HepG2 (cell line): ENCODE measurements around the gene MAP2K6. TPM values are rescaled to one million over a fixed set of nuclear protein-coding genes. Genes with fewer than 3 reads are reported as not detected.

Experiments used
- ATAC-seq: fragments of 200-7000 bp; cut with Tn5 transposase; 3 replicates; pipeline ENCODE4 v1.9.1; 2020; ENCODE audit warnings: mild to moderate bottlenecking, moderate library complexity
- BruUV-seq: library from RNA; stranded (reverse); fragments of 400-500 nt; replicated peaks from 2 replicates; lab custom pipeline; 2021; lab: Mats Ljungman, UMichigan
- CTCF ChIA-PET: fragments of 300-600 bp; formaldehyde crosslinking; extraction: SDS; loops from one replicate; lab custom pipeline; 2021; ENCODE audit warnings: low total read pairs, inconsistent platforms, low intra/inter-chr PET ratio; lab: Yijun Ruan, JAX
- POLR2A ChIA-PET: fragments of 350-600 bp; sonication (Branson Sonifier 250); formaldehyde crosslinking; loops from one replicate; lab custom pipeline; 2020; ENCODE audit warnings: antibody characterized with exemption, inconsistent platforms; lab: Yijun Ruan, JAX
- DNase-seq: peaks from one replicate; pipeline ENCODE4 v3.0.0-alpha.2; 2015; ENCODE audit warnings: low spot score
- FAIRE-seq: peaks from 3 replicates; lab custom pipeline; 2011; peaks lifted over from hg19 to GRCh38; lab: Jason Lieb, UNC
- H2AFZ ChIP-seq: one replicate; pipeline ENCODE4 v1.6.1; 2011; ENCODE audit warnings: low read length, inconsistent platforms
- H3K27ac ChIP-seq: fragments of 300-600 bp; 3 replicates; pipeline ENCODE4 v1.8.0; 2011; ENCODE audit warnings: mixed run types, mild to moderate bottlenecking, mixed read lengths, low read length, inconsistent platforms; ENCODE audit not compliant: insufficient read depth; ENCODE audit errors: extremely low read length
- H3K27me3 ChIP-seq, 2 experiments: fragments of 200-600 bp in 1 of 2; 2 replicates in 1 of 2; 3 replicates in 1 of 2; pipeline versions ENCODE4 v1.6.0 to v1.8.0; 2011; ENCODE audit warnings: low read length in 2 of 2, mild to moderate bottlenecking in 2 of 2, moderate library complexity in 2 of 2, inconsistent platforms in 1 of 2; ENCODE audit not compliant: insufficient read depth in 2 of 2, control insufficient read depth in 1 of 2
- H3K36me3 ChIP-seq, 2 experiments: fragments of 200-600 bp in 1 of 2; replicated peaks in 1 of 2; 2 replicates in 1 of 2; 3 replicates in 1 of 2; pipeline versions ENCODE4 v1.5.1 to v1.8.0; 2011; ENCODE audit warnings: low read length in 2 of 2, inconsistent platforms in 1 of 2; ENCODE audit not compliant: insufficient read depth in 2 of 2, control insufficient read depth in 1 of 2
- H3K4me1 ChIP-seq: 2 replicates; pipeline ENCODE4 v1.5.1; 2012; ENCODE audit warnings: low read length, inconsistent platforms; ENCODE audit not compliant: insufficient read depth
- H3K4me2 ChIP-seq: 2 replicates; pipeline ENCODE4 v1.6.0; 2011; ENCODE audit warnings: low read depth, low read length, inconsistent platforms
- H3K4me3 ChIP-seq, 3 experiments: fragments of 200-600 bp in 1 of 3; sonication (generic), shearing (Covaris generic) in 1 of 3; replicated peaks in 1 of 3; 2 replicates each; pipeline ENCODE4 v1.5.1; 2011 to 2016; ENCODE audit warnings: low read length in 3 of 3, inconsistent platforms in 2 of 3, low read depth in 2 of 3, mild to moderate bottlenecking in 2 of 3, control low read depth in 1 of 3, mixed read lengths in 1 of 3; ENCODE audit not compliant: insufficient read depth in 1 of 3
- H3K79me2 ChIP-seq: one replicate; pipeline ENCODE4 v1.6.1; 2011; ENCODE audit warnings: low read length, inconsistent platforms; ENCODE audit not compliant: insufficient read depth
- H3K9ac ChIP-seq: 2 replicates; pipeline ENCODE4 v1.6.0; 2011; ENCODE audit warnings: mild to moderate bottlenecking, low read depth, low read length, inconsistent platforms; ENCODE audit not compliant: insufficient read depth
- H3K9me3 ChIP-seq: 2 replicates; pipeline ENCODE4 v1.5.1; 2012; ENCODE audit warnings: mild to moderate bottlenecking, low read length
- H4K20me1 ChIP-seq: 2 replicates; pipeline ENCODE4 v1.6.0; 2011; ENCODE audit warnings: inconsistent platforms, mild to moderate bottlenecking, low read length, moderate library complexity; ENCODE audit not compliant: insufficient read depth
- YEATS2 ChIP-seq: sonication (generic); formaldehyde crosslinking; IDR thresholded peaks from 2 replicates; pipeline ENCODE4 v1.4.0; 2020; ENCODE audit warnings: missing genetic modification reagents, borderline replicate concordance
- ZBTB42 ChIP-seq: sonication (generic); formaldehyde crosslinking; IDR thresholded peaks from 2 replicates; pipeline ENCODE4 v1.5.0; 2020; ENCODE audit warnings: mild to moderate bottlenecking, missing genetic modification reagents
- ZNF230 ChIP-seq: sonication (generic); formaldehyde crosslinking; IDR thresholded peaks from 2 replicates; pipeline ENCODE4 v1.4.0; 2020; ENCODE audit warnings: mild to moderate bottlenecking, missing genetic modification reagents
- ZNF326 ChIP-seq: sonication (generic); formaldehyde crosslinking; IDR thresholded peaks from 2 replicates; pipeline ENCODE4 v1.4.0; 2020; ENCODE audit warnings: missing genetic modification reagents, borderline replicate concordance
- WGBS: methylation state at CpG from one replicate; pipeline ENCODE4 v1.1.6; 2017; ENCODE audit warnings: low lambda C conversion rate; 5-methylcytosine and 5-hydroxymethylcytosine counted together
- in situ Hi-C: cut with HindIII; loops from 2 replicates; pipeline ENCODE4 v1.10.0; 2017; ENCODE audit warnings: low pct_unique_long_range_greater_than_20kb; ENCODE audit not compliant: extremely low pct_ligation_motif_present
- intact Hi-C: fragments of 100-400 bp; cut with micrococcal nuclease; formaldehyde crosslinking; loops from one replicate; pipeline ENCODE4 v1.10.0; 2022; ENCODE audit not compliant: unreplicated experiment
- polyA plus RNA-seq, 8 experiments: library from polyadenylated mRNA; depleted of rRNA in 3 of 8; stranded (reverse) in 7 of 8; unstranded in 1 of 8; fragments of >200 nt; fragmentation: Illumina TruSeq in 4 of 8; extraction: Trizol in 4 of 8; gene quantifications; 2 replicates each; pipeline versions ENCODE4 v1.2.1 to v1.2.3, GENCODE V29; 2011 to 2016; ENCODE audit warnings: low read depth in 4 of 8, missing spikeins in 1 of 8, mixed read lengths in 1 of 8; ENCODE audit not compliant: insufficient read depth in 1 of 8
- total RNA-seq, 5 experiments: library from RNA; depleted of rRNA; stranded (reverse); fragments of >200 nt; fragmentation: Illumina TruSeq; extraction: Trizol; gene quantifications; 2 replicates each; pipeline ENCODE4 v1.2.3, GENCODE V29; 2016; ENCODE audit warnings: low read depth in 1 of 5
- TF ChIP-seq, protein P1 (sequence below): IDR thresholded peaks from 2 replicates; pipeline ENCODE4 v1.6.1; 2012; ENCODE audit warnings: low read depth, low read length, improper control_type of control experiment

MAP2K6 gene
- total and polyA plus RNA-seq, 2 of the 13 experiments (the other 11 are each of a cell fraction or from before 2014, with no cell fraction given), result 5.1 to 33.6 TPM

DNA sequence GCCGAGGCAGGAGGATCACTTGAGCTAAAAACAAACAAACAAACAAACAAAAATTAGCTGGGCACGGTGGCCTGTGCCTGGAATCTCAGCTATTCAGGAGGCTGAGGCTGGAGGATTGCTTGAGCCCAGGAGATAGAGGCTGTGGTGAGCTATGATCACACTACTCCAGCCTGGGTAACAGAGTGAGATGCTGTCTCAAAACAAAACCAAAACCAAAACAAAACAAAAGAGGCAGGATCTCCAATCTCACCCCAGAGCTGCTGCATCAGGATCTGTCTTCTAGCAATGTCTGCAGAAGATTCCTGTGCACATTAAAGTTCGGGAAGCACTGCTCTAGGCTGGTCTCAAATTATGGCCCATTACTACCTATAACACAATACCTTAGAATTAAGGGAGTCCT, 43.1 kb downstream of the MAP2K6 start:
- ATAC-seq (no peak), DNase-seq (no peak), FAIRE-seq (no peak)
- H3K9me3 ChIP-seq, result no peaks in the 10 kb centered on the region
- H3K4me2 ChIP-seq, result no peak overlapping the region
- CTCF ChIA-PET, result no interaction called here
- no peak overlapping the region for H3K4me3 ChIP-seq
- TF ChIP-seq ZNF230 (CRISPR knock-in tag), result no peak
- no peaks in the 10 kb centered on the region for H3K27me3 ChIP-seq
- BruUV-seq, result no TSS peak
- H3K36me3 ChIP-seq, result no peaks in the 10 kb centered on the region
- no peak overlapping the region for H3K9ac ChIP-seq
- no peaks in the 10 kb centered on the region for H4K20me1 ChIP-seq
- POLR2A ChIA-PET, result no interaction called here
- H3K27ac ChIP-seq, result no peak overlapping the region
- in situ Hi-C loops, result no loop called here
- H3K79me2 ChIP-seq, result no peaks in the 10 kb centered on the region
- H2AFZ ChIP-seq, result no peak overlapping the region
- intact Hi-C loops, result no loop called here
- H3K4me1 ChIP-seq, result no peaks in the 10 kb centered on the region
- WGBS, result 70% methylated on average over 3 of the region's 3 CpGs

DNA sequence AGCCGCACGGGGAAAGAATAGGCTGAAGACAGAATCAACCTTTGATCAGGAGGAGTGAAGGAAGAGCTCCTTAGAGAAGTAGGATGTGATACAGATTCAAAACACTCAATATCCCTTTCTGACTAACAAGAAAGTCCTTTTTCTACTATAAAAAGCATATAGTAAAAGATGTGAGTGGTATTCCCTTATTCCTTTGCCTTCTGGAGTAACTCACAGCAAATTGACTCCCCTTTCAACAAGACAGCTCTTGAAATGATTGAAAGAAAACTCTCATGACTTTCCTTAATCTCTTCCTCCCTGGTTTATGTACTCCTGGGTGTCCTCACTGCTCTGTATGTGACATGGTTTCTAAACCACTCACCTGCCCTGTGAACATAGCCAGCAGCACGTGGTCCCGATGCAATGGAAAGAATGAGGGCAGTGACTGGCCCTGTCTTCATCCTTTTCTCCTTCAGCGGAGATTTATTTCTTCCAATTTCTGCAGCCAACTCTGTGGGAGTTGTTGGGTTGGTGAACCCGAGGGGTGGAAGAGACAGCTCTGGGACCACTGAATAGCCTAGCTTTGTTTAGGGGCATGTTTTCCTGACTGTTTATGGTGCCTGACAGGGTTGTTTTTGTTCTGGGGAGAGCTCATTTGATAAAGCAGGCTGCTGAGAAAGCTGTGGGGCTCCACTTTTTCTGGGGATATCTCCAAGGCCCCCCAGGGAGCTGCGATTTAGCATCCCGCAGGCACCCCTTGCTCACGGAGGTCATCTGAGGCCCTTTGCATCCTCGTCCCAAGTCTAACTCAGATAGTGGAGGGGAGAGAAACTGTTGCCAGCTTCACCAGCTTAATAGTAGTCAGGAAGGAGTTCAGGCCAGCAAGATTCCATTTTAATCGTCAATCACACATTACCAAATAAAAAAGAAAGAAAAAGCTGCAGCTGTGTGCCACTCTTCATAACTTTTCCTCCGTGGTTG, 46.7 kb downstream of the MAP2K6 start:
- FAIRE-seq, result no peak

More for the DNA sequence above, 46.7 kb downstream of the MAP2K6 start:
- H3K4me2 ChIP-seq, result no peak overlapping the region
- no peak overlapping the region for H3K27ac ChIP-seq
- in situ Hi-C loops, result no loop called here
- ATAC-seq, result no peak
- H3K9ac ChIP-seq, result no peak overlapping the region
- CTCF ChIA-PET, result no interaction called here
- no peak overlapping the region for H3K4me3 ChIP-seq
- TF ChIP-seq, protein P1, sequence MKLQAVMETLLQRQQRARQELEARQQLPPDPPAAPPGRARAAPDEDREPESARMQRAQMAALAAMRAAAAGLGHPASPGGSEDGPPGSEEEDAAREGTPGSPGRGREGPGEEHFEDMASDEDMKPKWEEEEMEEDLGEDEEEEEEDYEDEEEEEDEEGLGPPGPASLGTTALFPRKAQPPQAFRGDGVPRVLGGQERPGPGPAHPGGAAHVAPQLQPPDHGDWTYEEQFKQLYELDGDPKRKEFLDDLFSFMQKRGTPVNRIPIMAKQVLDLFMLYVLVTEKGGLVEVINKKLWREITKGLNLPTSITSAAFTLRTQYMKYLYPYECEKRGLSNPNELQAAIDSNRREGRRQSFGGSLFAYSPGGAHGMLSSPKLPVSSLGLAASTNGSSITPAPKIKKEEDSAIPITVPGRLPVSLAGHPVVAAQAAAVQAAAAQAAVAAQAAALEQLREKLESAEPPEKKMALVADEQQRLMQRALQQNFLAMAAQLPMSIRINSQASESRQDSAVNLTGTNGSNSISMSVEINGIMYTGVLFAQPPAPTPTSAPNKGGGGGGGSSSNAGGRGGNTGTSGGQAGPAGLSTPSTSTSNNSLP, result no peak
- TF ChIP-seq ZNF326, result no peak
- no peak for TF ChIP-seq ZBTB42
- no peak for TF ChIP-seq YEATS2 (CRISPR knock-in tag)
- TF ChIP-seq, all 625 proteins: peak for 0
- no TSS peak for BruUV-seq
- intact Hi-C loops, result no loop called here
- H3K36me3 ChIP-seq, result no peaks in the 10 kb centered on the region
- no peaks in the 10 kb centered on the region for H3K27me3 ChIP-seq
- no peaks in the 10 kb centered on the region for H4K20me1 ChIP-seq
- H2AFZ ChIP-seq, result no peak overlapping the region
- POLR2A ChIA-PET, result no interaction called here
- no peak for DNase-seq
- no peaks in the 10 kb centered on the region for H3K79me2 ChIP-seq
- no peaks in the 10 kb centered on the region for H3K9me3 ChIP-seq
- H3K4me1 ChIP-seq, result no peaks in the 10 kb centered on the region
- 86% methylated on average over 12 of the region's 12 CpGs for WGBS
